ENCODE results near the gene CA12.

CA12 gene

DNA sequence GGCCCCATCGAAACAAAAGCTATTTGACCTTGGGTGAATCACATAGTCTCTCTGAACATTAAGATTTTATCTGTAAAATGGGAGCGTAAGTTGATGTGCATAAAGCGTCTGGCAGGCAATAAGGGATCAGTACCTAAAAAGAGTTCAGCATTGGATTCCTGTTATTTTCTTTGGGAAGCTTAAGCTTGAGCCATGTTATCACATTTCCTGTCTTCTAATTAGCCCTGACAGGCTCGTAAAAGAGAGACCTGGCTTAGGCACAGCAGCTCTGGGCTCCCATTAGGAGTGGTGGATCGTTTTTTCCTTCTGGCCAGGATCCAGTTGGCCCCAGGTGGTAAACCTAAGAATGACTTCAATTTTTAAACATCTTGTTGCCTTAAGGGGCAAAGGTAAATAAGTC is 26.0 kb upstream of the CA12 start:
- DNase-seq (ENCODE audit: low read depth in 1 of 2, low spot score in 1 of 2): no peak
- no peak for TF ChIP-seq CTCF (IDR thresholded peaks at IDR 0.05; ENCODE audit: insufficient read depth, low read length)
- no peak for TF ChIP-seq GABPA (IDR thresholded peaks at IDR 0.05; ENCODE audit: low read depth)
- TF ChIP-seq POLR2AphosphoS5 (IDR thresholded peaks at IDR 0.05; ENCODE audit: low read depth): no peak
- no peak for TF ChIP-seq SPI1 (IDR thresholded peaks at IDR 0.05; ENCODE audit: borderline replicate concordance, low read depth)
- TF ChIP-seq, protein P1, sequence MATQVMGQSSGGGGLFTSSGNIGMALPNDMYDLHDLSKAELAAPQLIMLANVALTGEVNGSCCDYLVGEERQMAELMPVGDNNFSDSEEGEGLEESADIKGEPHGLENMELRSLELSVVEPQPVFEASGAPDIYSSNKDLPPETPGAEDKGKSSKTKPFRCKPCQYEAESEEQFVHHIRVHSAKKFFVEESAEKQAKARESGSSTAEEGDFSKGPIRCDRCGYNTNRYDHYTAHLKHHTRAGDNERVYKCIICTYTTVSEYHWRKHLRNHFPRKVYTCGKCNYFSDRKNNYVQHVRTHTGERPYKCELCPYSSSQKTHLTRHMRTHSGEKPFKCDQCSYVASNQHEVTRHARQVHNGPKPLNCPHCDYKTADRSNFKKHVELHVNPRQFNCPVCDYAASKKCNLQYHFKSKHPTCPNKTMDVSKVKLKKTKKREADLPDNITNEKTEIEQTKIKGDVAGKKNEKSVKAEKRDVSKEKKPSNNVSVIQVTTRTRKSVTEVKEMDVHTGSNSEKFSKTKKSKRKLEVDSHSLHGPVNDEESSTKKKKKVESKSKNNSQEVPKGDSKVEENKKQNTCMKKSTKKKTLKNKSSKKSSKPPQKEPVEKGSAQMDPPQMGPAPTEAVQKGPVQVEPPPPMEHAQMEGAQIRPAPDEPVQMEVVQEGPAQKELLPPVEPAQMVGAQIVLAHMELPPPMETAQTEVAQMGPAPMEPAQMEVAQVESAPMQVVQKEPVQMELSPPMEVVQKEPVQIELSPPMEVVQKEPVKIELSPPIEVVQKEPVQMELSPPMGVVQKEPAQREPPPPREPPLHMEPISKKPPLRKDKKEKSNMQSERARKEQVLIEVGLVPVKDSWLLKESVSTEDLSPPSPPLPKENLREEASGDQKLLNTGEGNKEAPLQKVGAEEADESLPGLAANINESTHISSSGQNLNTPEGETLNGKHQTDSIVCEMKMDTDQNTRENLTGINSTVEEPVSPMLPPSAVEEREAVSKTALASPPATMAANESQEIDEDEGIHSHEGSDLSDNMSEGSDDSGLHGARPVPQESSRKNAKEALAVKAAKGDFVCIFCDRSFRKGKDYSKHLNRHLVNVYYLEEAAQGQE (IDR thresholded peaks at IDR 0.05; ENCODE audit: insufficient replicate concordance, low read depth): no peak
- H3K4me3 ChIP-seq (replicated peaks; ENCODE audit: insufficient read depth, low read length): no peak overlapping the region
- H3K27me3 ChIP-seq (ENCODE audit: insufficient read depth, poor library complexity, severe bottlenecking): no peaks in the 10 kb centered on the region
- no peak overlapping the region for H3K27ac ChIP-seq (replicated peaks)

GRCh38 chr15:63405683-63406390 is 24.2 kb upstream of the CA12 start:
- TF ChIP-seq GABPA (IDR thresholded peaks at IDR 0.05; ENCODE audit: low read depth) (no peak), CTCF (IDR thresholded peaks at IDR 0.05; ENCODE audit: insufficient read depth, low read length) (no peak), POLR2AphosphoS5 (IDR thresholded peaks at IDR 0.05; ENCODE audit: low read depth) (no peak), SPI1 (IDR thresholded peaks at IDR 0.05; ENCODE audit: borderline replicate concordance, low read depth) (no peak)
- TF ChIP-seq, protein P1 (IDR thresholded peaks at IDR 0.05; ENCODE audit: insufficient replicate concordance, low read depth): no peak
- no peak overlapping the region for H3K4me3 ChIP-seq (replicated peaks; ENCODE audit: insufficient read depth, low read length)
- no peak overlapping the region for H3K27ac ChIP-seq (replicated peaks)
- DNase-seq (ENCODE audit: low read depth in 1 of 2, low spot score in 1 of 2): no peak
- no peaks in the 10 kb centered on the region for H3K27me3 ChIP-seq (ENCODE audit: insufficient read depth, poor library complexity, severe bottlenecking)

- no peak overlapping the region for H3K4me3 ChIP-seq (replicated peaks; ENCODE audit: insufficient read depth, low read length)
- DNase-seq (ENCODE audit: low read depth in 1 of 2, low spot score in 1 of 2): no peak
- H3K27me3 ChIP-seq (ENCODE audit: insufficient read depth, poor library complexity, severe bottlenecking): no peaks in the 10 kb centered on the region
- H3K27ac ChIP-seq (replicated peaks): no peak overlapping the region
- TF ChIP-seq CTCF (IDR thresholded peaks at IDR 0.05; ENCODE audit: insufficient read depth, low read length) (no peak), GABPA (IDR thresholded peaks at IDR 0.05; ENCODE audit: low read depth) (no peak), SPI1 (IDR thresholded peaks at IDR 0.05; ENCODE audit: borderline replicate concordance, low read depth) (no peak), POLR2AphosphoS5 (IDR thresholded peaks at IDR 0.05; ENCODE audit: low read depth) (no peak)
- TF ChIP-seq, protein P1 (IDR thresholded peaks at IDR 0.05; ENCODE audit: insufficient replicate concordance, low read depth): no peak
These were observed 23.5 kb upstream of the CA12 start for GRCh38 chr15:63405159-63405558.
